ENCODE results near the gene SEC63.
"Not testable (repeated sequence)": the region's sequence is repeated elsewhere in the genome, so short reads cannot be mapped to it uniquely, and the experiment has no call there.

Gene SEC63

GRCh38 chr6:107926697-107927544 is 31.1 kb downstream of the SEC63 start:
- not testable (repeated sequence) for DNase-seq

GRCh38 chr6:107917451-107918375 is 40.3 kb downstream of the SEC63 start:
- DNase-seq = no peak

GRCh38 chr6:107916961-107917360 is 41.0 kb downstream of the SEC63 start:
- DNase-seq = not testable (repeated sequence)

GRCh38 chr6:107911692-107912091 is 46.3 kb downstream of the SEC63 start:
- no peak for DNase-seq

GRCh38 chr6:107894809-107895396 is 63.1 kb downstream of the SEC63 start:
- DNase-seq = no peak

GRCh38 chr6:107890431-107890830 is 67.6 kb downstream of the SEC63 start:
- not testable (repeated sequence) for DNase-seq

GRCh38 chr6:107885950-107886349 is 72.1 kb downstream of the SEC63 start:
- DNase-seq = not testable (repeated sequence)

GRCh38 chr6:107879941-107880340 is 78.1 kb downstream of the SEC63 start:
- no peak for DNase-seq

- no peak for DNase-seq
These were observed 80.0 kb downstream of the SEC63 start for GRCh38 chr6:107877968-107878367.

GRCh38 chr6:107871976-107872375 is 86.0 kb downstream of the SEC63 start:
- DNase-seq = no peak

GRCh38 chr6:107871512-107871911 is 86.5 kb downstream of the SEC63 start:
- DNase-seq = not testable (repeated sequence)

- no peak for DNase-seq
These were observed 87.0 kb downstream of the SEC63 start for GRCh38 chr6:107871016-107871415.

GRCh38 chr6:107870381-107870780 is 87.6 kb downstream of the SEC63 start:
- no peak for DNase-seq

- no peak for DNase-seq
These were observed 88.1 kb downstream of the SEC63 start for GRCh38 chr6:107869871-107870270.

- no peak for DNase-seq
These were observed 89.0 kb downstream of the SEC63 start for GRCh38 chr6:107868867-107869611.

GRCh38 chr6:107867302-107867615 is 90.7 kb downstream of the SEC63 start:
- no peak for DNase-seq

GRCh38 chr6:107866606-107867301 is 91.3 kb downstream of the SEC63 start:
- no peak for DNase-seq

- DNase-seq = no peak
These were observed 93.5 kb downstream of the SEC63 start for GRCh38 chr6:107864226-107865127.

GRCh38 chr6:107862383-107862782 is 95.6 kb downstream of the SEC63 start:
- no peak for DNase-seq

GRCh38 chr6:107860963-107861362 is 97.0 kb downstream of the SEC63 start:
- not testable (repeated sequence) for DNase-seq

- DNase-seq = not testable (repeated sequence)
These were observed 97.9 kb downstream of the SEC63 start for GRCh38 chr6:107860144-107860543.
